MM.1S (cell line): ENCODE data around the gene CHST11.

Experiments used
- DNase-seq: peaks from one replicate; pipeline ENCODE4 v3.0.0-alpha.2; 2015
- H2AFZ ChIP-seq: fragments of 300-600 bp; sonication (generic); 2 replicates; pipeline ENCODE4 v1.6.0; 2016; ENCODE audit warnings: antibody characterized with exemption, low read length
- H3F3A ChIP-seq: fragments of 300-600 bp; sonication (generic); 2 replicates; pipeline ENCODE4 v1.6.1; 2016; ENCODE audit warnings: mild to moderate bottlenecking, antibody characterized with exemption, low read length, moderate library complexity, mixed read lengths; ENCODE audit not compliant: insufficient read depth
- H3K27ac ChIP-seq: fragments of 300-600 bp; sonication (generic); 2 replicates; pipeline ENCODE4 v1.5.1; 2016; ENCODE audit warnings: mild to moderate bottlenecking, low read length
- H3K27me3 ChIP-seq: fragments of 300-600 bp; sonication (generic); replicated peaks from 2 replicates; pipeline ENCODE4 v1.6.0; 2016; ENCODE audit warnings: low read length; ENCODE audit not compliant: insufficient read depth
- H3K36me3 ChIP-seq: fragments of 300-600 bp; sonication (generic); replicated peaks from 2 replicates; pipeline ENCODE4 v1.6.1; 2016; ENCODE audit warnings: mild to moderate bottlenecking, low read length, mixed read lengths; ENCODE audit not compliant: insufficient read depth
- H3K4me1 ChIP-seq: fragments of 300-600 bp; sonication (generic); 2 replicates; pipeline ENCODE4 v1.6.1; 2016; ENCODE audit warnings: low read length, mixed read lengths
- H3K4me2 ChIP-seq: fragments of 300-600 bp; sonication (generic); 2 replicates; pipeline ENCODE4 v1.6.0; 2016; ENCODE audit warnings: low read depth, low read length
- H3K4me3 ChIP-seq: fragments of 300-600 bp; sonication (generic); 2 replicates; pipeline ENCODE4 v1.5.1; 2016; ENCODE audit warnings: low read length, mixed read lengths
- H3K79me2 ChIP-seq: fragments of 300-600 bp; sonication (generic); 2 replicates; pipeline ENCODE4 v1.6.1; 2016; ENCODE audit warnings: mixed run types, low read length, mixed read lengths
- H3K9ac ChIP-seq: fragments of 300-600 bp; sonication (generic); 2 replicates; pipeline ENCODE4 v1.6.1; 2016; ENCODE audit warnings: low read length, mixed read lengths
- H3K9me2 ChIP-seq: fragments of 300-600 bp; sonication (generic); replicated peaks from 2 replicates; pipeline ENCODE4 v1.6.1; 2016; ENCODE audit warnings: mild to moderate bottlenecking, low read length, mixed read lengths; ENCODE audit not compliant: insufficient read depth
- H3K9me3 ChIP-seq: fragments of 300-600 bp; sonication (generic); replicated peaks from 2 replicates; pipeline ENCODE4 v1.6.1; 2016; ENCODE audit warnings: mild to moderate bottlenecking, low read length, mixed read lengths; ENCODE audit not compliant: insufficient read depth
- H4K20me1 ChIP-seq: fragments of 300-600 bp; sonication (generic); 2 replicates; pipeline ENCODE4 v1.6.1; 2016; ENCODE audit warnings: mild to moderate bottlenecking, low read length, moderate library complexity, mixed read lengths; ENCODE audit not compliant: insufficient read depth
- EZH2 ChIP-seq: fragments of 300-600 bp; sonication (generic); optimal IDR thresholded peaks from 2 replicates; pipeline ENCODE3; 2017; ENCODE audit warnings: low read depth, mild to moderate bottlenecking, antibody characterized with exemption, low read length, mixed read lengths
- EZH2phosphoT487 ChIP-seq: fragments of 300-600 bp; sonication (generic); IDR thresholded peaks from 2 replicates; pipeline ENCODE4 v1.6.1; 2018; ENCODE audit warnings: antibody characterized with exemption, low read length
- TF ChIP-seq, protein P1 (sequence below): fragments of 300-600 bp; sonication (generic); IDR thresholded peaks from 2 replicates; pipeline ENCODE4 v1.5.1; 2016; ENCODE audit warnings: antibody characterized with exemption, low read length, mixed read lengths

The CHST11 gene

DNA sequence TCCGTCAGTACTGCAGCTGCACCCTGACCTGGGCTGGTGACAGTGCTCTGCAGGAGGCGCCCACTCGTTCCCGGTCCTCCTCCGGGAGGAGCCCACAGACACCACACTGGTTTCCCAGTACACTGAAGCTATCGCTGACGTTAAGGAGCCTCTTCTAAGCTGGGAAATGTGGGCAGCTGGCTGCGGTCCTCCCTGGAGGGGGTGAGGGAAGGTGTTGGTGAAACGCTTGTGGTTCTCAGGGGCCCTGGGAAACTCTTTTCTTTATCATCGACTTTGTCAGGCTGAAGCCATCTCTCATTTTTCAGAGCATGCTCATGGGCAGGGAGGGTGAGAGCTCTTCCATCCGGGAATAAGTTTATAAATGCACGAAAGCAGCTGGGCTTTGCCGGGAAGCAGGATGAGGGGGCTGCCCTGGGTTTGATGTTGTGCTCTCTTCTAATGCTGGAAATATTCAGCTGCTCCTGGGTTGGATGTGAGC lies 176.0 kb downstream of the CHST11 start:
- TF ChIP-seq, protein P1, sequence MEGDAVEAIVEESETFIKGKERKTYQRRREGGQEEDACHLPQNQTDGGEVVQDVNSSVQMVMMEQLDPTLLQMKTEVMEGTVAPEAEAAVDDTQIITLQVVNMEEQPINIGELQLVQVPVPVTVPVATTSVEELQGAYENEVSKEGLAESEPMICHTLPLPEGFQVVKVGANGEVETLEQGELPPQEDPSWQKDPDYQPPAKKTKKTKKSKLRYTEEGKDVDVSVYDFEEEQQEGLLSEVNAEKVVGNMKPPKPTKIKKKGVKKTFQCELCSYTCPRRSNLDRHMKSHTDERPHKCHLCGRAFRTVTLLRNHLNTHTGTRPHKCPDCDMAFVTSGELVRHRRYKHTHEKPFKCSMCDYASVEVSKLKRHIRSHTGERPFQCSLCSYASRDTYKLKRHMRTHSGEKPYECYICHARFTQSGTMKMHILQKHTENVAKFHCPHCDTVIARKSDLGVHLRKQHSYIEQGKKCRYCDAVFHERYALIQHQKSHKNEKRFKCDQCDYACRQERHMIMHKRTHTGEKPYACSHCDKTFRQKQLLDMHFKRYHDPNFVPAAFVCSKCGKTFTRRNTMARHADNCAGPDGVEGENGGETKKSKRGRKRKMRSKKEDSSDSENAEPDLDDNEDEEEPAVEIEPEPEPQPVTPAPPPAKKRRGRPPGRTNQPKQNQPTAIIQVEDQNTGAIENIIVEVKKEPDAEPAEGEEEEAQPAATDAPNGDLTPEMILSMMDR, result no peak
- TF ChIP-seq EZH2phosphoT487 (no peak), EZH2 (no peak)
- H4K20me1 ChIP-seq, result no peaks in the 10 kb centered on the region
- no peaks in the 10 kb centered on the region for H3K9me2 ChIP-seq
- H3K27me3 ChIP-seq, result no peaks in the 10 kb centered on the region
- H3K79me2 ChIP-seq, result 0 out of 2 replicates have a peak, but pooled peaks cover 4% of the 10 kb centered on the region
- no peaks in the 10 kb centered on the region for H3K9me3 ChIP-seq
- no peak overlapping the region for H3K9ac ChIP-seq
- H3K4me1 ChIP-seq, result no peaks in the 10 kb centered on the region
- no peak overlapping the region for H3K4me2 ChIP-seq
- H3K27ac ChIP-seq, result no peak overlapping the region
- H2AFZ ChIP-seq, result no peak overlapping the region
- DNase-seq, result no peak
- no peaks in the 10 kb centered on the region for H3F3A ChIP-seq
- no peak overlapping the region for H3K4me3 ChIP-seq
- H3K36me3 ChIP-seq, result no peaks in the 10 kb centered on the region

DNA sequence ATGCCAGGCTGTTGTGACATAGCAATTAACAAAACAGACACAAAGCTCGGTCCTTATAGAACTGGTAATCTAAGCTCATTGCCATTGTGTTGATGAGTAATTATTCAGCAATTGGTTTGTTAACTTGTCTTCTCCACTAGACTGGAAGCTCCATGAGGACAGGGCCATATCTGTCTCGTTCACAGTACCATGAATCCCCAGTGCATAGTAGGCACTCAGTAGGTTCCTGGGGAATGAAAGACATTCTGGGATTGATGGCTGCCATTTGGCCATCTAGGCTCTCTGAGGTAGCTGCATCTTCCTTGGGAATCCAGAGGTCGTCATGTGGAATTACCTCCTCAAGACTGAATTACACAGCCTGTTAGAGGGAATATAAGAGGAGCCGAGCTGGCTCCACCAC lies 177.3 kb downstream of the CHST11 start:
- H2AFZ ChIP-seq, result no peak overlapping the region
- no peaks in the 10 kb centered on the region for H3K27me3 ChIP-seq
- H3K9ac ChIP-seq, result no peak overlapping the region
- no peak overlapping the region for H3K4me2 ChIP-seq
- H3K27ac ChIP-seq, result no peak overlapping the region
- 0 out of 2 replicates have a peak, but pooled peaks cover 4% of the 10 kb centered on the region for H3K79me2 ChIP-seq
- no peaks in the 10 kb centered on the region for H3K36me3 ChIP-seq
- no peak overlapping the region for H3K4me3 ChIP-seq
- no peak for DNase-seq
- H3K9me2 ChIP-seq, result no peaks in the 10 kb centered on the region
- H3K4me1 ChIP-seq, result no peaks in the 10 kb centered on the region
- H3F3A ChIP-seq, result no peaks in the 10 kb centered on the region
- H4K20me1 ChIP-seq, result no peaks in the 10 kb centered on the region
- TF ChIP-seq, protein P1, result no peak
- TF ChIP-seq EZH2phosphoT487, result no peak
- TF ChIP-seq EZH2, result no peak
- no peaks in the 10 kb centered on the region for H3K9me3 ChIP-seq

DNA sequence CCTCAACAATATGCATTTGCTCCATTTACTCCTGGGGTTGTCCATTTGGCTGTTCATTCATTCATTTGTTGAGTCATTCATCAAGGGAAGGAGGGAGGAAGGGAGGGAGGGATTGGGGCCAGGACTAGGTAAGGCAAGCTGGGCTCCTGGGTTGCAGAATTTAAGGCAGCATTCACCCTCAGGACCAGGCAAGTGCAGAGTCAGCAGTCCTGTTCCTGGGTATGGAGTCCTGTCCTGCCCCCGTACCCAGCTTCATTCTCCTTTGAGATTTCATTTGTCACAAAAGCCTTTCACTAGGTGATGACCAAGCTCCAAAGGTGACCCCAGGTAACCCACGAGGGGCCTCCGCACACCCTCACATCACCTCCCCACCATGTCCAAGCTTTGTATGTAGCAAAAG lies 178.1 kb downstream of the CHST11 start:
- H3K36me3 ChIP-seq, result no peaks in the 10 kb centered on the region
- TF ChIP-seq, protein P1, result no peak
- no peak for TF ChIP-seq EZH2
- TF ChIP-seq EZH2phosphoT487, result no peak
- no peak overlapping the region for H3K9ac ChIP-seq
- DNase-seq, result no peak
- no peak overlapping the region for H2AFZ ChIP-seq
- H3K9me2 ChIP-seq, result no peaks in the 10 kb centered on the region
- H3K27ac ChIP-seq, result no peak overlapping the region
- H3K9me3 ChIP-seq, result no peaks in the 10 kb centered on the region
- H3K4me1 ChIP-seq, result no peaks in the 10 kb centered on the region
- H3K4me3 ChIP-seq, result no peak overlapping the region
- no peaks in the 10 kb centered on the region for H3F3A ChIP-seq
- H3K79me2 ChIP-seq, result 0 out of 2 replicates have a peak, but pooled peaks cover 4% of the 10 kb centered on the region
- no peak overlapping the region for H3K4me2 ChIP-seq
- no peaks in the 10 kb centered on the region for H4K20me1 ChIP-seq
- no peaks in the 10 kb centered on the region for H3K27me3 ChIP-seq
